Body of pancreas (tissue), 4 donors: ENCODE results near the gene SRD5A1.

Experiments used
- CTCF ChIP-seq, 7 experiments: fragments of 450-650 bp in 4 of 7; fragments of 200-600 bp in 3 of 7; sonication (generic) in 3 of 7; IDR thresholded peaks; one replicate each; pipeline ENCODE4 v1.5.1; 2016 to 2019; ENCODE audit warnings: antibody characterized with exemption in 7 of 7
- POLR2A ChIP-seq, 3 donors: fragments of 450-650 bp; IDR thresholded peaks; one replicate each; pipeline ENCODE4 v1.6.1; 2016; ENCODE audit warnings: antibody characterized with exemption in 3 of 3, mild to moderate bottlenecking in 2 of 3

- TF ChIP-seq POLR2A (IDR thresholded peaks at IDR 0.05) = no peak
- TF ChIP-seq CTCF (IDR thresholded peaks at IDR 0.05) = no peak
Measured at GRCh38 chr5:6584727-6585126, 48.5 kb upstream of the SRD5A1 start.
